ENCODE data around the gene LOXL3. TPM values are rescaled to one million over a fixed set of nuclear protein-coding genes. Genes with fewer than 3 reads are reported as not detected.
"Not testable (repeated sequence)": the region's sequence is repeated elsewhere in the genome, so short reads cannot be mapped to it uniquely, and the experiment has no call there.

LOXL3 gene
- total RNA-seq, 1 donor from 2014 or later, result 2.8 TPM

GRCh38 chr2:74499267-74499939, 54.3 kb downstream of the LOXL3 start, which contains the start of gene LBX2:
Gene LBX2 (minus strand): TSS chr2:74499603. CDS start chr2:74499537, 66 bp downstream.
- intact Hi-C loops (cut with DNase I), result no loop called here
- no peak for DNase-seq (ENCODE audit: low spot score)

DNA sequence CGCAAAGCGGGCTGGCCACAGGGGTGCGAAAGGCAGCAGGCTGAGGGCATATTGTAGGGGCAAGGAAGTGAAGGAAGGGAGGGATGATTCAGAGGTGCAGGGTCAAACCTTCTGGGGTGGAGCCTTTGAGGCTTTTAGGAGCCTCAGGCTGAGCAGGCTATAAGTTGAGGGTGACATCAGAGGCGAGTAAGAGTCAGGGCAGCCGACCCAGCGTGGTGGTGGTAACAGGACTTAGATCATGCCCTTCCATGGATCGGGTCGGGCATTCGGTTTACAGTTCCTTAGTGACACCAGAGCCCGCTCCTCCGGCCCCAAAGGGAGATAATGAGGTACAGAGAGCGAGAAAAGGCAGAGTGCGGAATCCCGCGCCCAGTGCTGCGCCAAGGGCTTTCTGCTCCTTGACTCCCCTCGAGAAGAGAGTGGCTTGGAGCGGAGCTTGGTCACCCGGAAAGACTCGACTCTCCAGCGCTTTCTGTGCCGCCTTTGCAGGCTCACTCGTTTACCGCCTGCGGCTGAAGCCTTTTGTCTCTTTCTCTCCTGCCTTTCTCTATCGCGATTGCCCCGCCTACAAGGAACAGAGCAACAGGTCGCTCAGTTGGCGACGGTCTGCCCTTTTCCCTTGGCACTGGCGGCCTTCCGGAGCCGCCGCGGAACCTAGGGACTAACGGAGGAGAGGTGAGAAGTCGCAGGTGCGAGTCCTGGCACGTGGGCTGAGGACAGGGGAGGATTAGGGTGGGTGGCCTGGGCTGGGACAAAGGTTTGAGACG, 55.1 kb downstream of the LOXL3 start:
- DNase-seq (ENCODE audit: low spot score), result no peak
- intact Hi-C loops (cut with DNase I), result no loop called here

GRCh38 chr2:74497777-74498499, 55.8 kb downstream of the LOXL3 start:
- intact Hi-C loops (cut with DNase I), result no loop called here

GRCh38 chr2:74496997-74497776, 56.6 kb downstream of the LOXL3 start:
- no peak for DNase-seq (ENCODE audit: low spot score)
- intact Hi-C loops (cut with DNase I), result no loop called here

More at GRCh38 chr2:74497777-74498499, 55.8 kb downstream of the LOXL3 start:
- DNase-seq (ENCODE audit: low spot score), result no peak

- intact Hi-C loops (cut with DNase I), result no loop called here
These were observed 58.3 kb downstream of the LOXL3 start for GRCh38 chr2:74495440-74495839.

GRCh38 chr2:74493546-74493945, 60.2 kb downstream of the LOXL3 start:
- DNase-seq (ENCODE audit: low spot score), result no peak
- intact Hi-C loops (cut with DNase I), result no loop called here

More at GRCh38 chr2:74495440-74495839, 58.3 kb downstream of the LOXL3 start:
- DNase-seq (ENCODE audit: low spot score), result no peak

DNA sequence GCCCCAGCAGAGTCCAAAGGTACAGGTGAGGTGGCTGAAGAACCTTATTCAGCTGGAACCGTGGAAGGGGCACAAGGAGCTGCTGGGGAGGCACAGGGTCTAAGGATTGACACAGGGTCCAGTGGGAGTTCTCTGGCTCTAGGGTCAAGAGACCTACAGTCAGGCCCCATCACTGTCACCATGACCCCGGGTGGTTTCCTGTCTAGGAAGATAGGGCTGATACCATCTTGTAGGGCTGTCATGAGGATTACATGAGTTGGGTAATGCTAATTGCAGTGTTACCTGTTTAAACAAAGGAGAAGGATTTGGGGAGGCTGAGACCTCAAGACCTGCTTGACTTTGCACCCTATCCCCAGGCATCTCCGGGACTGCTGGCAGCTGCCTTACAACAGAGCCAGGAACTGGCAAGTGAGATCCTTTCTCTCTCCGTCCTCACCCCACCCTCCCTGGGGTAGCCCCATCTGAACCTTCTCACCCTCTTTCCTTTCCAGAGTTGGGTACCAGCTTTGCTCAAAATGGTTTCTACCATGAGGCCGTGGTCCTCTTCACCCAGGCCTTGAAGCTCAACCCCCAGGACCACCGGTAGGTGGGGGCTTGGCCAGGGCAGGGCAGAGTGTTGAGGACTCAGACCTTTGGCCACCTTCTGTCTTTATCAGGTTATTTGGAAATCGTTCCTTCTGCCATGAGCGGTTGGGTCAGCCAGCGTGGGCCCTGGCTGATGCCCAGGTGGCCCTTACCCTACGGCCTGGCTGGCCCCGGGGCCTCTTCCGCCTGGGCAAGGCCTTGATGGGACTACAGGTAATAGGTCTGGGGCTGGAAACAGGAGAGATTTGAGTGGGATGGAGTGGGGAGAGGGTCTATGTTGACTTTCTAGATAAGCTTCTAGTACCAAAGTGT, 61.8 kb downstream of the LOXL3 start:
- DNase-seq (ENCODE audit: low spot score), result no peak
- intact Hi-C loops (cut with DNase I), result no loop called here

- intact Hi-C loops (cut with DNase I), result no loop called here
- DNase-seq (ENCODE audit: low spot score), result no peak
These were observed 63.8 kb downstream of the LOXL3 start for GRCh38 chr2:74489906-74490305.

- DNase-seq (ENCODE audit: low spot score), result no peak
- intact Hi-C loops (cut with DNase I), result no loop called here
These were observed 64.9 kb downstream of the LOXL3 start for GRCh38 chr2:74488643-74489481.

GRCh38 chr2:74486141-74486540, 67.6 kb downstream of the LOXL3 start:
- DNase-seq (ENCODE audit: low spot score), result no peak
- intact Hi-C loops (cut with DNase I), result no loop called here

DNA sequence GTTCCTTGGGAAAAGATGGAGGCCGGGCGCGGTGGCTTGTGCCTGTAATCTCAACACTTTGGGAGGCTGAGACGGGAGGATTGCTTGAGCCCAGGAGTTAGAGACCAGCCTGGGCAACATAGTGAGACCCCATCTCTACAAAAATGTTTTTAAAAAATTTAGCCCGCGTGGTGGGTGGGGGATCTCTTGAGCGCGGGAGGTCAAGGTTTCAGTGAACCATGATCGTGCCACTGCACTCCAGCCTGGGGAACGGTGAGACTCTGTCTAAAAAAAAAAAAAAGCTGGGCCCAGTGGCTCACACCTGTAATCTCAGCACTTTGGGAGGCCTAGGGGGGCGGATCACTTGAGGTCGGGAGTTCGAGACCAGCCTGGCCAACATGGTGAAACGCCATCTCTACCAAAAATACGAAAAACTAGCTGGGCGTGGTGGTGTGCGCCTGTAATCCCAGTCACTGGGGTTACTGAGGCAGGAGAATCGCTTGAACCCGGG, 70.0 kb downstream of the LOXL3 start:
- not testable (repeated sequence) for DNase-seq (ENCODE audit: low spot score)
- intact Hi-C loops (cut with DNase I), result loop anchor here (1.0 kb wide), 2 partner anchors 29 to 104 kb away; no protein-coding TSS in a partner anchor

DNA sequence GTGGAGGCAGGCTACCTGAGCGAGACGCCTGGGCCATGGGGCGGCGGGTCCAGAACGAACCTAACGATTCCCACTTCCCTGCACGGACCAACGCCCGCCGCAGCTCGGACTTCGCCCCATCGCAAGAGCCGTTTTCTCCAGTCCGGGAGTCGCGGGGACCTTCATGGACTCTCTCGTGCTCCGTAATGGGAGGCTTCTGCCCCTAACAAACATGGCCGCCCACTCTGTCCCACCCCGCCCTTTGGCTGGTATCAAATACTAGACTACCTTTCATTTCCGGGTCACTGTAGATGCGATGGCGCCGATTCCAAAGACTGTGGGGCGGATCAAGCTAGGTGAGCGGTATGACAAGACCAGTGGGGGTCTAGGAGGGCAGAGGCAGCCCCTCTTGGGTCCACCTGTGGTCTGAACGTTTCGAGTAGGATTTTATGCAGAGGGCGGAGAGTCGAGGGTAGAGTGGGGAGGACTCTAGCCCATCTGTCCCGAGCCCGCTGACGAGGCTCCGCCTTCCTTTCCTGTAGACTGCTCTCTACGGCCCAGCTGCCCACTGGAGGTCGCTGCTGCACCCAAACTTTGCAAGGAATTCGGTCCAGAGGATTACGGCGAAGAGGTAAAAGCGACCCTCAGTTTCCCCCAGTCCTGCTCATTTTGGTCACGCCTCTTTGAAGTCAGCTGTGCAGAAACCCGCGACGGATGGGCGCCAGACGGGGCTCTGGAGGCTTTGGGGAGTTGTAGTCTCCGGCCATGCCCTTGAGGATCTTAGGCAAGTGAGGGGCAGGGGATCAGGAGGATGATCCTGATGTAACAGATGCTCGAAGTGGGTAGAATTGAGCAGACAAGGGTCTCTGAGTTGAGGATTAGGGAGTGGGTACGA, 70.7 kb downstream of the LOXL3 start, which contains the start of the genes CCDC142 and TTC31:
Gene CCDC142, minus strand, starts transcription at position 198 of the 874 bp plus-strand sequence. Its CDS starts 161 bp downstream, at position 37.
Gene TTC31, plus strand, starts transcription at position 281 of the 874 bp plus-strand sequence. Its CDS starts 15 bp downstream, at position 296.
- intact Hi-C loops (cut with DNase I), result loop anchor here (1.0 kb wide), 3 partner anchors 29 to 104 kb away; partner anchors contain the start of genes AUP1 and HTRA2
- DNase-seq (ENCODE audit: low spot score), result peak; percentile 97

Measured in cardiac septum (tissue), 1 donor.